Upper lobe of left lung (tissue), 6 donors: ENCODE results near the gene HLA-DQB2. TPM values are rescaled to one million over a fixed set of nuclear protein-coding genes. Genes with fewer than 3 reads are reported as not detected.

ENCODE experiments used
- ATAC-seq, 2 donors: fragments of 200-7000 bp; cut with Tn5 transposase; one replicate each; pipeline ENCODE4 v1.9.1; 2022; ENCODE audit warnings: mild to moderate bottlenecking in 2 of 2, moderate library complexity in 2 of 2; ENCODE audit not compliant: low FRiP score in 2 of 2
- DNase-seq, 2 donors: peaks; one replicate each; pipeline ENCODE4 v3.0.0-alpha.2; 2019 to 2020
- H3K27ac ChIP-seq, 4 donors: fragments of 200-600 bp; sonication (generic); one replicate each; pipeline ENCODE4 v1.5.1; 2016 to 2019
- H3K27me3 ChIP-seq, 4 donors: fragments of 200-600 bp; sonication (generic); one replicate each; pipeline ENCODE4 v1.5.1; 2017 to 2019
- H3K36me3 ChIP-seq, 4 donors: fragments of 200-600 bp; sonication (generic); one replicate each; pipeline ENCODE4 v1.5.1; 2016 to 2019
- H3K4me1 ChIP-seq, 4 donors: fragments of 200-600 bp; sonication (generic); one replicate each; pipeline ENCODE4 v1.5.1; 2018 to 2019
- H3K4me3 ChIP-seq, 4 donors: fragments of 200-600 bp; sonication (generic); one replicate each; pipeline ENCODE4 v1.5.1; 2017 to 2019; ENCODE audit warnings: mild to moderate bottlenecking in 2 of 4, moderate library complexity in 1 of 4
- H3K9me3 ChIP-seq, 4 donors: fragments of 200-600 bp; sonication (generic); one replicate each; pipeline ENCODE4 v1.5.1; 2018 to 2019
- EP300 ChIP-seq, 4 donors: sonication (generic); formaldehyde crosslinking; IDR thresholded peaks; one replicate each; pipeline ENCODE4 v1.5.1; 2017; ENCODE audit warnings: antibody characterized with exemption in 4 of 4, control low read depth in 2 of 4
- POLR2A ChIP-seq, 4 donors: fragments of 450-650 bp; IDR thresholded peaks; one replicate each; pipeline ENCODE4 v1.5.1; 2016 to 2017; ENCODE audit warnings: antibody characterized with exemption in 4 of 4, mild to moderate bottlenecking in 2 of 4
- POLR2AphosphoS5 ChIP-seq, 2 donors: sonication (generic); formaldehyde crosslinking; IDR thresholded peaks; one replicate each; pipeline ENCODE4 v1.5.1; 2017; ENCODE audit warnings: antibody characterized with exemption in 2 of 2
- WGBS, 2 donors: methylation state at CpG; one replicate each; pipeline ENCODE4 v1.1.5; 2017 to 2018; 5-methylcytosine and 5-hydroxymethylcytosine counted together
- total RNA-seq, 6 donors: library from RNA; depleted of rRNA in 4 of 6; stranded (reverse); fragments of >200 nt in 4 of 6; gene quantifications; one replicate each; pipeline versions ENCODE4 v1.1.0 to v1.2.1, GENCODE V29; 2016 to 2021
- TF ChIP-seq, protein P1 (sequence below), 6 experiments: fragments of 450-650 bp in 4 of 6; fragments of 200-600 bp in 2 of 6; sonication (generic) in 2 of 6; IDR thresholded peaks; one replicate each; pipeline ENCODE4 v1.5.1; 2016 to 2019; ENCODE audit warnings: antibody characterized with exemption in 6 of 6
- donor health status: DM: no; HTN: no; CAD: no; lungs with moderate emphysema.
- donor health status: DM: no; HTN: yes; CAD: no; lungs with severe emphysema.

Gene HLA-DQB2
- total RNA-seq, 6 donors from 2014 or later: 1.6 to 86.9 (median 16.5) TPM; not detected in 1

DNA sequence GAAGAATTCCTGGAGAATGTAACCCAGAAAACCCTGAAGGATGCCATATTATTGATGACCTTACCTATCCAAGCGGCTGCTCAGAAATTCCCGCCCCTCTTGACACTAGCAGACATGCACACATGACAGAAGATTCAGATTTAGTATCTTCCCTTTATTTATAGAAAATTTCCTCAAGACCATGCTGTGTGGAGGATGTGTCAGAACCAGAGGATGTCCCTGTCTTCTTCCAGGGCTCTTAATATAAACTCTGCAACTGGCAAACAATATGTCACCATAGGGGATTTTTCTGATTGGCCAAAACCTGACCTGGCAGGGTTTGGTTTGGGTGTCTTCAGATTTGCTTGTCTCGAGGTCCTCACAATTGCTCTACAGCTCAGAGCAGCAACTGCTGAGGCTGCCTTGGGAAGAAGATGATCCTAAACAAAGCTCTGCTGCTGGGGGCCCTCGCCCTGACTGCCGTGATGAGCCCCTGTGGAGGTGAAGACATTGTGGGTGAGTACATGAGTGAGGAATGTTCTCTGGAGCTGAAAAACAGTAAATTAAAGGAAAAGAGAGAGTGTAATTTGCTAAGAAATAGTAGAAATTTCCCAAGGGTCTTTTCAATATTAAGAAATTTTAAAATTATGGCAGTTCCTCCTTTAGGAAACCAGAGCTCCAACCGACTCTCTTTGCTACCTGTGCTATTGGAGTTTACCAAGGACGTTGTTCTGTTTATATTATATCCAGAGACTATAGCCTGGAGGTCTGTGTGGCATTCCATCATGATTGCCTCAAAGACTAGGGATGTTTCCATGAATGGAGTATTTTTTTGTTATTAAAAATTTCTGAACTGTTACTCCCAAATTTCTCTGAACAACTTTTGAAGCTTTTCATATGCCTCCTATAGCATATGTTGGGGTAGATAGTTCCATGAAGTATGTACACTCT, 22.0 kb downstream of the HLA-DQB2 start, which contains the start of gene HLA-DQA2:
TSS of gene HLA-DQA2 (plus strand) at position 361 of the 930 bp plus-strand sequence. CDS start at position 414, 53 bp downstream.
- WGBS, 2 donors: 72 to 78% methylated on average over 7 of the region's 7 CpGs
- no peak for ATAC-seq
- H3K4me3 ChIP-seq: no peak within 1 kb of the TSS
- no peaks in the 10 kb centered on the region for H3K27me3 ChIP-seq
- no peaks in the 10 kb centered on the region for H3K36me3 ChIP-seq
- DNase-seq: no peak
- H3K4me1 ChIP-seq: no peaks in the 10 kb centered on the region
- H3K27ac ChIP-seq: no peak within 1 kb of the TSS
- no peaks in the 10 kb centered on the region for H3K9me3 ChIP-seq
- TF ChIP-seq POLR2A (IDR thresholded peaks at IDR 0.05) (no peak), POLR2AphosphoS5 (IDR thresholded peaks at IDR 0.05) (no peak), EP300 (IDR thresholded peaks at IDR 0.05) (no peak)
- TF ChIP-seq, protein P1, sequence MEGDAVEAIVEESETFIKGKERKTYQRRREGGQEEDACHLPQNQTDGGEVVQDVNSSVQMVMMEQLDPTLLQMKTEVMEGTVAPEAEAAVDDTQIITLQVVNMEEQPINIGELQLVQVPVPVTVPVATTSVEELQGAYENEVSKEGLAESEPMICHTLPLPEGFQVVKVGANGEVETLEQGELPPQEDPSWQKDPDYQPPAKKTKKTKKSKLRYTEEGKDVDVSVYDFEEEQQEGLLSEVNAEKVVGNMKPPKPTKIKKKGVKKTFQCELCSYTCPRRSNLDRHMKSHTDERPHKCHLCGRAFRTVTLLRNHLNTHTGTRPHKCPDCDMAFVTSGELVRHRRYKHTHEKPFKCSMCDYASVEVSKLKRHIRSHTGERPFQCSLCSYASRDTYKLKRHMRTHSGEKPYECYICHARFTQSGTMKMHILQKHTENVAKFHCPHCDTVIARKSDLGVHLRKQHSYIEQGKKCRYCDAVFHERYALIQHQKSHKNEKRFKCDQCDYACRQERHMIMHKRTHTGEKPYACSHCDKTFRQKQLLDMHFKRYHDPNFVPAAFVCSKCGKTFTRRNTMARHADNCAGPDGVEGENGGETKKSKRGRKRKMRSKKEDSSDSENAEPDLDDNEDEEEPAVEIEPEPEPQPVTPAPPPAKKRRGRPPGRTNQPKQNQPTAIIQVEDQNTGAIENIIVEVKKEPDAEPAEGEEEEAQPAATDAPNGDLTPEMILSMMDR (IDR thresholded peaks at IDR 0.05): no peak

DNA sequence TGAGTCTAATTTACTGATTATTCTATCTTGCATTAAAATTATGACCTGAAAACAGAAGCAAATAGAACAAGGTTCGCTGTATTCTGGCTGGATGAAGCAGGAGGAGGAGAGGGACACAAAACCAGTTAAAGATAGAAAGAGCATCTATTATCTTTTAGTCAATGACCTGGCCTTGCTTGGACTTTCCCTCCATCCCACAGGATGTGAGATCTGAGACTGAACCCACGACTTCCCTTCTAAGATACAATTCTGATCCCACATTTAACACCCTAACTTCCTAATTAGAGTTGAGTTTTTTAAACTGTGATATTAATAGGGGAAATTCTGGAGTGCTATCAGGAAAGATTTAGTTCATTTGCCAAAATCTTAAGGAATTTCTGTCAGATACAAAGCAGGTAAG, 25.2 kb downstream of the HLA-DQB2 start:
- DNase-seq (no peak), ATAC-seq (no peak)
- H3K36me3 ChIP-seq: no peaks in the 10 kb centered on the region
- no peak overlapping the region for H3K27ac ChIP-seq
- H3K4me3 ChIP-seq: no peak overlapping the region
- no peaks in the 10 kb centered on the region for H3K9me3 ChIP-seq
- WGBS, 2 donors: 49 to 56% methylated on average over 2 of the region's 2 CpGs
- H3K4me1 ChIP-seq: no peaks in the 10 kb centered on the region
- no peaks in the 10 kb centered on the region for H3K27me3 ChIP-seq
- TF ChIP-seq, protein P1 (IDR thresholded peaks at IDR 0.05): no peak
- TF ChIP-seq EP300 (IDR thresholded peaks at IDR 0.05) (no peak), POLR2A (IDR thresholded peaks at IDR 0.05) (no peak), POLR2AphosphoS5 (IDR thresholded peaks at IDR 0.05) (no peak)

DNA sequence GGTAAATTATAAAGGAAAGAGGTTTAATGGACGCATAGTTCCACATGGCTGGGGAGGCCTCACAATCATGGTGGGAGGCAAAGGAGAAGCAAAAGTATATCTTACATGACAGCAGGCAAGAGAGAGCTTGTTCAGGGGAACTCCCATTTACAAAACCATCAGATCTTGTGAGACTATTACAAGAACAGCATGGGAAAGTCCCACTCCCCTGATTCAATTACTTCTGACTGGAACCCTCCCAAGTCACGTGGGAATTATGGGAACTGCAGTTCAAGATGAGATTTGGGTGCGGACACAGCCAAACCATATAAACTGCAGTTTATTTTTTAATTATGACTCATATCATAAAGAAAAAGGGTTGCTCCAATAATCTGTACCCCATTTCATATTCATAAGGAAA, 44.5 kb downstream of the HLA-DQB2 start:
- TF ChIP-seq POLR2AphosphoS5 (IDR thresholded peaks at IDR 0.05) (no peak), EP300 (IDR thresholded peaks at IDR 0.05) (no peak), POLR2A (IDR thresholded peaks at IDR 0.05) (no peak)
- TF ChIP-seq, protein P1 (IDR thresholded peaks at IDR 0.05): no peak
- Histone ChIP-seq H3K4me1 (no peaks in the 10 kb centered on the region), H3K4me3 (no peak overlapping the region), H3K9me3 (no peaks in the 10 kb centered on the region), H3K27me3 (no peaks in the 10 kb centered on the region), H3K36me3 (no peaks in the 10 kb centered on the region), H3K27ac (no peak overlapping the region)
- DNase-seq (no peak), ATAC-seq (no peak)
- 54 to 64% methylated on average over 3 of the region's 3 CpGs for WGBS, 2 donors

DNA sequence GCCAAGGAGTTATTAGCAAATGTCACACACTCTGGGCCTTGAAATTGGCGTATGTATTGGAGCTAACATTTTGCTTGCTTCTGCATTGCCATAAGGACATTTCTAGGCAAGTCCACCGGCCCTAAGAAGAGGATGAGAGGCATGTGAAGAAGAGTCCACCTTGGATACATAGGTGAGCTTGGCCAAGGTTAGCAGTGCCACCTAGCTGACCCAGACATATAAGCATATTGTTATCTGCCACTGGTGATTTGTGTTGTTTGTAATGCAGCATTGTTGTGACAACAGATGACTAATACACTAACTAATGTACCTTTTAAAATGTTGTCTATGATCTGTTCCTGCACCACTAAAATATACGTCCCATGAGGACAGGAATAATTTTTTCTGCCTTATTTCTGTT, 46.9 kb downstream of the HLA-DQB2 start:
- DNase-seq (no peak), ATAC-seq (no peak)
- no peaks in the 10 kb centered on the region for H3K36me3 ChIP-seq
- 70 to 90% methylated on average over 3 of the region's 3 CpGs for WGBS, 2 donors
- no peak overlapping the region for H3K27ac ChIP-seq
- no peaks in the 10 kb centered on the region for H3K9me3 ChIP-seq
- H3K4me3 ChIP-seq: no peak overlapping the region
- no peaks in the 10 kb centered on the region for H3K27me3 ChIP-seq
- no peak for TF ChIP-seq POLR2AphosphoS5 (IDR thresholded peaks at IDR 0.05)
- TF ChIP-seq, protein P1 (IDR thresholded peaks at IDR 0.05): no peak
- no peak for TF ChIP-seq EP300 (IDR thresholded peaks at IDR 0.05)
- TF ChIP-seq POLR2A (IDR thresholded peaks at IDR 0.05): no peak
- no peaks in the 10 kb centered on the region for H3K4me1 ChIP-seq
